ENCODE data around the gene SLC7A11. TPM values are rescaled to one million over a fixed set of nuclear protein-coding genes. Genes with fewer than 3 reads are reported as not detected.

The SLC7A11 gene
- total RNA-seq, 1 donor from 2014 or later, result 26.5 TPM

- H3K9me3 Mint-ChIP-seq (ENCODE audit: unreplicated experiment), result no peaks in the 10 kb centered on the region
- H3K27ac Mint-ChIP-seq (ENCODE audit: unreplicated experiment), result no peak overlapping the region
- H3K4me1 Mint-ChIP-seq (ENCODE audit: unreplicated experiment), result peaks cover 12% of the 10 kb centered on the region
- DNase-seq (ENCODE audit: extremely low spot score, unreplicated experiment), result no peak
- no peak for TF ChIP-seq CTCF (IDR thresholded peaks at IDR 0.05)
- H3K36me3 Mint-ChIP-seq (ENCODE audit: unreplicated experiment), result no peaks in the 10 kb centered on the region
- H3K4me3 Mint-ChIP-seq (ENCODE audit: unreplicated experiment), result no peak overlapping the region
- H3K27me3 Mint-ChIP-seq (ENCODE audit: unreplicated experiment), result no peaks in the 10 kb centered on the region
Measured at GRCh38 chr4:138263247-138263816, 21.2 kb upstream of the SLC7A11 start.

GRCh38 chr4:138262469-138262868, 20.3 kb upstream of the SLC7A11 start:
- Mint-ChIP-seq H3K27me3 (ENCODE audit: unreplicated experiment) (no peaks in the 10 kb centered on the region), H3K9me3 (ENCODE audit: unreplicated experiment) (no peaks in the 10 kb centered on the region), H3K27ac (ENCODE audit: unreplicated experiment) (no peak overlapping the region), H3K4me1 (ENCODE audit: unreplicated experiment) (peaks cover 12% of the 10 kb centered on the region), H3K4me3 (ENCODE audit: unreplicated experiment) (no peak overlapping the region), H3K36me3 (ENCODE audit: unreplicated experiment) (no peaks in the 10 kb centered on the region)
- no peak for DNase-seq (ENCODE audit: extremely low spot score, unreplicated experiment)
- no peak for TF ChIP-seq CTCF (IDR thresholded peaks at IDR 0.05)

- Mint-ChIP-seq H3K27me3 (ENCODE audit: unreplicated experiment) (no peaks in the 10 kb centered on the region), H3K9me3 (ENCODE audit: unreplicated experiment) (no peaks in the 10 kb centered on the region), H3K36me3 (ENCODE audit: unreplicated experiment) (no peaks in the 10 kb centered on the region), H3K4me3 (ENCODE audit: unreplicated experiment) (no peak overlapping the region), H3K4me1 (ENCODE audit: unreplicated experiment) (peaks cover 12% of the 10 kb centered on the region), H3K27ac (ENCODE audit: unreplicated experiment) (no peak overlapping the region)
- no peak for DNase-seq (ENCODE audit: extremely low spot score, unreplicated experiment)
- no peak for TF ChIP-seq CTCF (IDR thresholded peaks at IDR 0.05)
Measured at GRCh38 chr4:138262030-138262429, 19.9 kb upstream of the SLC7A11 start.

- Mint-ChIP-seq H3K9me3 (ENCODE audit: unreplicated experiment) (no peaks in the 10 kb centered on the region), H3K27me3 (ENCODE audit: unreplicated experiment) (no peaks in the 10 kb centered on the region), H3K4me1 (ENCODE audit: unreplicated experiment) (peaks cover 17% of the 10 kb centered on the region), H3K4me3 (ENCODE audit: unreplicated experiment) (no peak overlapping the region), H3K36me3 (ENCODE audit: unreplicated experiment) (no peaks in the 10 kb centered on the region), H3K27ac (ENCODE audit: unreplicated experiment) (no peak overlapping the region)
- no peak for TF ChIP-seq CTCF (IDR thresholded peaks at IDR 0.05)
- no peak for DNase-seq (ENCODE audit: extremely low spot score, unreplicated experiment)
Measured at GRCh38 chr4:138259824-138260223, 17.7 kb upstream of the SLC7A11 start.

- Mint-ChIP-seq H3K4me3 (ENCODE audit: unreplicated experiment) (no peak overlapping the region), H3K9me3 (ENCODE audit: unreplicated experiment) (no peaks in the 10 kb centered on the region), H3K27ac (ENCODE audit: unreplicated experiment) (peak overlapping the region; percentile 46), H3K36me3 (ENCODE audit: unreplicated experiment) (no peaks in the 10 kb centered on the region), H3K27me3 (ENCODE audit: unreplicated experiment) (no peaks in the 10 kb centered on the region), H3K4me1 (ENCODE audit: unreplicated experiment) (peaks cover 17% of the 10 kb centered on the region)
- no peak for TF ChIP-seq CTCF (IDR thresholded peaks at IDR 0.05)
- DNase-seq (ENCODE audit: extremely low spot score, unreplicated experiment), result no peak
Measured at GRCh38 chr4:138259271-138259670, 17.1 kb upstream of the SLC7A11 start.

All from osteocyte (in vitro differentiated cells).